ENCODE measurements around the gene CPLANE2. TPM values are rescaled to one million over a fixed set of nuclear protein-coding genes. Genes with fewer than 3 reads are reported as not detected.
A peak's percentile ranks its signal among the peaks of the same experiment; 100 is the strongest.

Gene CPLANE2, protein sequence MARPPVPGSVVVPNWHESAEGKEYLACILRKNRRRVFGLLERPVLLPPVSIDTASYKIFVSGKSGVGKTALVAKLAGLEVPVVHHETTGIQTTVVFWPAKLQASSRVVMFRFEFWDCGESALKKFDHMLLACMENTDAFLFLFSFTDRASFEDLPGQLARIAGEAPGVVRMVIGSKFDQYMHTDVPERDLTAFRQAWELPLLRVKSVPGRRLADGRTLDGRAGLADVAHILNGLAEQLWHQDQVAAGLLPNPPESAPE
- total RNA-seq (2012; rRNA removed), result 3.2 and 3.3 TPM in 2 replicates
- polyA plus RNA-seq (2012; rRNA removed), result 5.8 and 7.5 TPM in 2 replicates
- polyA plus RNA-seq (2012; cell fraction: cytosol; rRNA removed), result 3.2 and 10.3 TPM in 2 replicates
- 3.8 and 21.9 TPM in 2 replicates for polyA plus RNA-seq (2012; cell fraction: nucleus; rRNA removed; ENCODE audit: low replicate concordance)
- Bru-seq, nascent RNA, result percentile 32 among the genes with signal in this experiment
- BruChase-seq, experiment 1, labeled RNA remaining after a 6-hour chase, result percentile 50 among the genes with signal in this experiment
- percentile 36 among the genes with signal in this experiment for BruChase-seq, experiment 2, labeled RNA remaining after a 2-hour chase
- long read RNA-seq, partial matches to known transcripts, result 0 of 2 reads
- long read RNA-seq, other reads (novel, unspliced or antisense), result 0 of 2 reads

- H2BK15ac ChIP-seq (ENCODE audit: low read depth, low read length), result peak within 1 kb of the TSS; percentile 50; the same call in 1 of the 3 replicates
- peak within 1 kb of the TSS; percentile 91 for H3K9ac ChIP-seq (ENCODE audit: low read depth, low read length)
- intact Hi-C loops (cut with micrococcal nuclease), result loop anchor here (2.0 kb wide), 1 partner anchor 20 kb away; no protein-coding TSS in a partner anchor
- peak within 1 kb of the TSS; percentile 86 for H2BK5ac ChIP-seq (ENCODE audit: low read depth, low read length, poor library complexity, severe bottlenecking)
- H4K8ac ChIP-seq (ENCODE audit: low read depth in 2 of 2, low read length in 2 of 2), result peak within 1 kb of the TSS; percentile 93 to 98
- peak within 1 kb of the TSS; percentile 51 for H3K18ac ChIP-seq (ENCODE audit: low read depth, low read length)
- ATAC-seq (ENCODE audit: low read depth) (peak; percentile 95), DNase-seq (peak; percentile 88)
- H3K4ac ChIP-seq (ENCODE audit: low read depth, low read length), result peak within 1 kb of the TSS; percentile 92
- H3K4me1 ChIP-seq (ENCODE audit: control insufficient read depth, insufficient read depth, low read length), result peaks cover 10% of the 10 kb centered on the region
- H3K56ac ChIP-seq (ENCODE audit: extremely low read depth, insufficient read depth, low read length), result peak within 1 kb of the TSS; percentile 81
- no peaks in the 10 kb centered on the region for H3K27me3 ChIP-seq (ENCODE audit: control insufficient read depth, insufficient read depth, low read length)
- peak within 1 kb of the TSS; percentile 69; the same call in 1 of the 2 replicates for H2BK120ac ChIP-seq (ENCODE audit: low read depth, low read length)
- H3K9me1 ChIP-seq (ENCODE audit: insufficient read depth, low read length), result 0 out of 2 replicates have a peak, but pooled peaks cover 6% of the 10 kb centered on the region
- peak within 1 kb of the TSS; percentile 71 for H3K4me3 ChIP-seq (ENCODE audit: insufficient read depth, low read depth, low read length)
- no TSS peak for BruUV-seq (replicated peaks)
- peak within 1 kb of the TSS; percentile 95 for H2AFZ ChIP-seq (replicated peaks; ENCODE audit: low read length, poor library complexity)
- ChIA-PET POLR2A (ENCODE audit: unreplicated experiment) (interaction anchor here (1.0 kb wide), 1 partner anchor 20 kb away, joined by 3 read pairs; no protein-coding TSS in a partner anchor), CTCF (interaction anchor here (0.5 to 1.7 kb wide), 2 partner anchors 11 to 126 kb away, joined by 3 read pairs; no protein-coding TSS in a partner anchor)
- peak within 1 kb of the TSS; percentile 89 for H2AK5ac ChIP-seq (ENCODE audit: low read depth, low read length)
- no peaks in the 10 kb centered on the region for H3K36me3 ChIP-seq (ENCODE audit: control insufficient read depth, insufficient read depth, low read length)
- in situ Hi-C loops (cut with MboI; ENCODE audit: low sequenced_read_pairs), result no loop called here
- H3K14ac ChIP-seq (replicated peaks; ENCODE audit: low read depth, low read length), result peak within 1 kb of the TSS; percentile 98
- H2BK20ac ChIP-seq (ENCODE audit: low read depth, low read length), result no peak within 1 kb of the TSS
- peak within 1 kb of the TSS; percentile 83 for H4K5ac ChIP-seq (ENCODE audit: low read depth, low read length)
- peak within 1 kb of the TSS; percentile 98 for H2AK9ac ChIP-seq (replicated peaks; ENCODE audit: low read depth, low read length, poor library complexity)
- no peaks in the 10 kb centered on the region for H4K20me1 ChIP-seq (ENCODE audit: insufficient read depth, low read length)
- dilution Hi-C loops (cut with HindIII; ENCODE audit: low sequenced_read_pairs, unreplicated experiment), result no loop called here
- peak within 1 kb of the TSS; percentile 81 for H3K27ac ChIP-seq (ENCODE audit: insufficient read depth, low read length)
- 0% methylated on average over 1 of the region's 57 CpGs; no CpG with 5 or more reads in 1 of the 2 experiments for WGBS, 2 experiments (ENCODE audit: extremely low coverage in 2 of 2, insufficient read length in 1 of 2)
- H3K79me1 ChIP-seq (ENCODE audit: low read depth in 1 of 2, low read length in 2 of 2), result peaks cover 0 to 9% of the 10 kb centered on the region in 2 experiments; a peak in 2 of 4 replicates
- H4K91ac ChIP-seq (ENCODE audit: insufficient read depth, low read depth, low read length), result peak within 1 kb of the TSS; percentile 87
- H3K4me2 ChIP-seq (ENCODE audit: low read depth, low read length), result peak within 1 kb of the TSS; percentile 96
- peak within 1 kb of the TSS; percentile 86 for H3K23ac ChIP-seq (ENCODE audit: low read depth, low read length)
- no peaks in the 10 kb centered on the region for H3K9me3 ChIP-seq (ENCODE audit: control insufficient read depth, insufficient read depth, low read length)
- TF ChIP-seq CHD1 (IDR thresholded peaks at IDR 0.05; ENCODE audit: low read depth, low read length) (no peak), RFX5 (IDR thresholded peaks at IDR 0.05; ENCODE audit: low read depth, low read length) (peak; percentile 85), NFE2L2 (IDR thresholded peaks at IDR 0.05; ENCODE audit: low read depth, low read length) (no peak), RAD21 (IDR thresholded peaks at IDR 0.05; ENCODE audit: low read length) (no peak), RCOR1 (IDR thresholded peaks at IDR 0.05; ENCODE audit: insufficient replicate concordance, low read length) (peak; percentile 8), MAFK (IDR thresholded peaks at IDR 0.05; ENCODE audit: low read depth, low read length) (no peak), MAZ (IDR thresholded peaks at IDR 0.05; ENCODE audit: borderline replicate concordance, low read depth, low read length) (peak; percentile 78; the same call in 1 of the 2 replicates), FOS (IDR thresholded peaks at IDR 0.05; ENCODE audit: low read depth, low read length) (no peak), POLR2A (IDR thresholded peaks at IDR 0.05; ENCODE audit: low read depth, low read length) (peak; percentile 36; the same call in 1 of the 2 replicates), SMC3 (IDR thresholded peaks at IDR 0.05; ENCODE audit: low read depth, low read length) (no peak), BHLHE40 (IDR thresholded peaks at IDR 0.05; ENCODE audit: low read depth, low read length) (peak; percentile 81), CTCF (conservative IDR thresholded peaks at IDR 0.05; ENCODE audit: low read depth, low read length) (0 out of 2 replicates have a peak, but pooled peaks have one; percentile 15), CEBPB (IDR thresholded peaks at IDR 0.05; ENCODE audit: low read depth, low read length) (no peak)
These were observed at the start of gene CPLANE2 for GRCh38 chr1:16236511-16237342. TSS of gene CPLANE2 (minus strand) at chr1:16237183. CDS start at chr1:16236742, 441 bp downstream.

Measured in IMR-90 (cell line).